ENCODE measurements around the gene TNFAIP6.
A peak's percentile ranks its signal among the peaks of the same experiment; 100 is the strongest.

The TNFAIP6 gene

DNA sequence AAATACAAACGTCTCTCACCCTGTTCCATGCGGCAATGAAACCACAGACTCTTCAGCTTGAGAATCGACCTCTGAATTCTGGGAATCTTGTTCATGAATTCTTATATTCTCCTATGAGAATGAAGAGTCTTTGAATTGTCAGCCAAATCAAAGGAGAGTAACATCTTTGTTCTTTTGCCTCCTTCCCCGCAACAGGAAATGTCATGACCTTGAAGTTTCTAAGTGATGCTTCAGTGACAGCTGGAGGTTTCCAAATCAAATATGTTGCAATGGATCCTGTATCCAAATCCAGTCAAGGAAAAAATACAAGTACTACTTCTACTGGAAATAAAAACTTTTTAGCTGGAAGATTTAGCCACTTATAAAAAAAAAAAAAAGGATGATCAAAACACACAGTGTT, 21.8 kb downstream of the TNFAIP6 start:
- Histone ChIP-seq H3K36me3 (ENCODE audit: insufficient read depth, low read length) (no peaks in the 10 kb centered on the region), H2AFZ (ENCODE audit: low read depth, low read length) (no peak overlapping the region), H3K9me3 (ENCODE audit: low read length) (no peaks in the 10 kb centered on the region), H3K27me3 (ENCODE audit: insufficient read depth, low read length) (no peaks in the 10 kb centered on the region), H3K4me1 (ENCODE audit: insufficient read depth, low read length) (peaks cover 7% of the 10 kb centered on the region), H3K4me3 (ENCODE audit: low read length) (no peak overlapping the region)

DNA sequence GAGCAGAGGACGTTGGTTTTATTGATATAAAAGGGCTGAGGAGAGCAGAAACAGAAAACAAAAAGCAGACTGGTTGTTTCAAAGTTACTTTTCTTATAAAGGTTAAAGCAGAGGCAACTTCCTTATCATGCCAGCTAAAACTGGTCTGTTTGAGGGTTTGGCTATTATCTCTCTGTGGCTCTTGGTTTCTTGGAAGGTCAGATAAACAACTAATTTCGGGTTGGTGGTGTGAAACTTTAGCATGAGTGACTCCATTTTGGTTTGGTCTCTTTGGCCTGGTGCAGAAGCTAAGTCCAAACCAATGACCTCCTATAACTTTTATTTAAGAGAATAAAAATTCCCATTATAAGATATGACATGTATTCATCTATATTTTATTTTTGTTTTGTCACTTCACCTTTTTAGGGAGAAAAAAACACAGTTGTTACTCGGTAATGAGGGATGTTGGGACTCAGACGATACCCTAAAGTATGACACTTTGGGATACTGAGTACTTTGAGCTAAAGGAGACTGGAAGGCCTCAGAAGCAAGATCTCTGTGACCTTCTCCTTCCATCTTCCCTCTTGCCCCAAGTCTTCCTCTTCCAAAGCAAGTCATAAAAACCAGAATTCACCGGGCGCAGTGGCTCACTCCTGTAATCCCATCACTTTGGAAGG, 23.3 kb downstream of the TNFAIP6 start:
- Histone ChIP-seq H3K36me3 (ENCODE audit: insufficient read depth, low read length) (no peaks in the 10 kb centered on the region), H3K9me3 (ENCODE audit: low read length) (no peaks in the 10 kb centered on the region), H2AFZ (ENCODE audit: low read depth, low read length) (no peak overlapping the region), H3K4me1 (ENCODE audit: insufficient read depth, low read length) (peaks cover 5% of the 10 kb centered on the region), H3K27me3 (ENCODE audit: insufficient read depth, low read length) (no peaks in the 10 kb centered on the region), H3K4me3 (ENCODE audit: low read length) (no peak overlapping the region)

DNA sequence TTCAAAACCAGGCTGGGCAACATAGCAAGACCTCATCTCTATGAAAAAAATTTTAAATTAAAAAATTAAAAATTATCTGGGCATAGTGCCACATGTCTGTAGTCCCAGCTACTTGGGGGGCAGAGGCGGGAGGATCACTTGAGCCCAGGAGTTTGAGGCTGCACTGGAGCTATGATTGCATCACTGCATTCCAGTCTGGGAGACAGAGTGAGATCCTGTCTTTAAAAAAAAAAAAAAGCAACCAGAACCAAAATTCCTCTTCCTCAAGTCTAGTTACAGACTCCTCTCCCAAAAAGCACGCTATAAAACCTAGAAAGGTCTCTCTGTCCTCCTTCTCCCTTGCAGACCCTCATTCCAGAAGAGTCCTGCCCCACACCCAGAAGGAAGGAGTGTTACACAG, 23.9 kb downstream of the TNFAIP6 start:
- no peak overlapping the region for H3K4me3 ChIP-seq (ENCODE audit: low read length)
- H3K36me3 ChIP-seq (ENCODE audit: insufficient read depth, low read length): no peaks in the 10 kb centered on the region
- no peaks in the 10 kb centered on the region for H3K9me3 ChIP-seq (ENCODE audit: low read length)
- no peak overlapping the region for H2AFZ ChIP-seq (ENCODE audit: low read depth, low read length)
- no peaks in the 10 kb centered on the region for H3K27me3 ChIP-seq (ENCODE audit: insufficient read depth, low read length)
- peaks cover 5% of the 10 kb centered on the region for H3K4me1 ChIP-seq (ENCODE audit: insufficient read depth, low read length)

DNA sequence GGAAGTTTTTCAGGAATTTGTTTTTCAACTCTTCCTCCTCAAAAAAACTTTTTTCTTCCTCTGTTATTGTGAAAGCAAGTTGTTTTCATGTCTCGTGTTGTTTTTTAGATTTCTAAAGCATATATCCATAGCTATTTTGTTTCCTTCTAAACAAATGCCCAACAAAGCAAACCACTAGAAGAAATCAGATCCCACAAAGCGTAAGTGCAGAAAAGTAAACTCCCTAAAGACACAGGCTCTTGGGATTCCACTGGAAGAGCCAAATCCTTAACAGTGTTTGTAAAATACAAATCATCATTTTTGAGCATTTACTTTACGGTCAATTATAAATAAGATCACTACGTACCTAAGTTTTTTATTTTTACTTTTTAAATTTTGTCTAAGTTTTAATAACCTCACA, 30.6 kb downstream of the TNFAIP6 start:
- Histone ChIP-seq H3K4me3 (ENCODE audit: low read length) (no peak overlapping the region), H3K4me1 (ENCODE audit: insufficient read depth, low read length) (no peaks in the 10 kb centered on the region), H3K9me3 (ENCODE audit: low read length) (no peaks in the 10 kb centered on the region), H3K36me3 (ENCODE audit: insufficient read depth, low read length) (no peaks in the 10 kb centered on the region), H2AFZ (ENCODE audit: low read depth, low read length) (no peak overlapping the region), H3K27me3 (ENCODE audit: insufficient read depth, low read length) (no peaks in the 10 kb centered on the region)

DNA sequence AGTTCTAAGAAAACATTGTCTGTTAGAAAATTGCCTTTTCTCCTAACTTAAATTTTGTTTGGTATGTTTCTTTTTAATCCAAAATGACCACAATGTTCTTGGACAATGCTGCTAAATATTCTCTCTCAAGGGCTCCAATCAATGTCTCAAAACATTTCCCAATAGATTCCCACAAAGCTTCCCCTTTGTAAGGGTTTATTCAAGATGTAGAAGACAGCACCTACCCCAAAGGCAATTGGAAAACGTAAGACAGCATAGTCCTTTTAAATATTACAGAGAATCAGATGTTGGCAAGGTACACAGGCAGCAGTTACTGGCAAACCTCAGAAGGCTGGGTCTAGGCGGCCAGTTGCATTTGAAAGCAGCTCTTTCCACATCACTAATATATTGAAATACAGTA, 34.0 kb downstream of the TNFAIP6 start:
- Histone ChIP-seq H3K9me3 (ENCODE audit: low read length) (no peaks in the 10 kb centered on the region), H3K36me3 (ENCODE audit: insufficient read depth, low read length) (no peaks in the 10 kb centered on the region), H2AFZ (ENCODE audit: low read depth, low read length) (no peak overlapping the region), H3K27me3 (ENCODE audit: insufficient read depth, low read length) (no peaks in the 10 kb centered on the region), H3K4me3 (ENCODE audit: low read length) (no peak overlapping the region), H3K4me1 (ENCODE audit: insufficient read depth, low read length) (no peaks in the 10 kb centered on the region)

DNA sequence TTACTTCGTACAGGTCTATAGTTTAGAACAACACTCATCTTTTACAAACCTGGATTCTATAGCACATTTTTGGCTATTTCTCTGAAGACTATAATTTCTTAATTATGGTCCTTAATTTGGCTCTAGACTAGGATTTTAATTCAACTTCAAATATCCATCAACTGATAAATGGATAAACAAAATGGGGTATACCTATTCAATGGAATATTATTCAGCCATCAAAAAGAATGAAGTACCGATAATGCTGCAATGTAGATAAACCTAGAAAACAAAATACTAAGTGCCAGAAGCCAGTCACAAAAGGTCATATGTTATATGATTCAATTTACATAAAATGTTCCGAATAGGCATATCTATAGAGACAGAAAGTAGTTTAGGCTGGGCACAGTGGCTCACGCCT, 37.1 kb downstream of the TNFAIP6 start:
- Histone ChIP-seq H3K36me3 (ENCODE audit: insufficient read depth, low read length) (no peaks in the 10 kb centered on the region), H3K4me3 (ENCODE audit: low read length) (no peak overlapping the region)

DNA sequence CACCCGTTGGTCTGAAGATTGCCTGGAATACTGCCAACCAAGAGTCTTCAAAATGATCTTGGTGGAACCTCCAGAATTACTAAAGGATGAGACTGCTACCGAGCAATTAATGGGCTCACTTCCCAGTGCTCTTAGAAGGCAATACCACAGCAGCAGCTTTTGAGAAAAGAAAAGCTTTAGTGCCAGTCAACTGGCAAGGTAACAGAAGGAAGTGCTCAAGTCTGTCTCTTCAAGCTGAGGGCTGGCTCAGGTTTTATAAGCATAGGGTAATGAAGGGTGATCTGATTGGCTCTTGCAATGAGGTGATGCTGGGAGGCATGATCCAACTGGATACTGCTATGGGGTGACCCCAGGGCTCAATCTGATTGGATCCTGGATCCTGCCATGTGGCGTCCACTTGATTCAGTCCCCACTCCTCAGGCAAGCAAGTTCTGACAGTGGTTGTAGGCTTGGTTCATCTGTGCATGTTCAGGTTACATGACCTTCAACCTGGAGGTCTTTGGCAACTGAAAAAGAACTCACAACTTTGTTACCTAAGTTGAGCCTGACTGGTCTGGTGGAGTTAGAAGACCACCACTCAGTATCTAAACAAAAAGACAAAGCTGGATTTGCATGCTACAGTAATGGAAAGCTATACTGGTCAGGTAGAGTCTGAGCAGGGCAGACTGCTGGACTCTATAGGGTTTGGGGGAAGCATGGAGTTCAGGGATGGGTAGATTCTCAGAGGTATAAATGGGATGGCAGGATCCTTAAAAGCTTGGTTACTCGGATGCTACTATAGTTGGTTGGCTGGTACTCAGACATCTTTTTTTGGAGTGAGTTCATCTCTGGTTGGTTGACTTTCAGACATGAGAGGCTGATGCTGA, 38.4 kb downstream of the TNFAIP6 start:
- no peaks in the 10 kb centered on the region for H3K9me3 ChIP-seq (ENCODE audit: low read length)
- H3K4me3 ChIP-seq (ENCODE audit: low read length): no peak overlapping the region
- no peaks in the 10 kb centered on the region for H3K4me1 ChIP-seq (ENCODE audit: insufficient read depth, low read length)
- no peaks in the 10 kb centered on the region for H3K27me3 ChIP-seq (ENCODE audit: insufficient read depth, low read length)
- no peaks in the 10 kb centered on the region for H3K36me3 ChIP-seq (ENCODE audit: insufficient read depth, low read length)
- H2AFZ ChIP-seq (ENCODE audit: low read depth, low read length): no peak overlapping the region

More for the DNA sequence above, 37.1 kb downstream of the TNFAIP6 start:
- Histone ChIP-seq H3K9me3 (ENCODE audit: low read length) (no peaks in the 10 kb centered on the region), H3K4me1 (ENCODE audit: insufficient read depth, low read length) (no peaks in the 10 kb centered on the region), H3K27me3 (ENCODE audit: insufficient read depth, low read length) (no peaks in the 10 kb centered on the region), H2AFZ (ENCODE audit: low read depth, low read length) (no peak overlapping the region)

DNA sequence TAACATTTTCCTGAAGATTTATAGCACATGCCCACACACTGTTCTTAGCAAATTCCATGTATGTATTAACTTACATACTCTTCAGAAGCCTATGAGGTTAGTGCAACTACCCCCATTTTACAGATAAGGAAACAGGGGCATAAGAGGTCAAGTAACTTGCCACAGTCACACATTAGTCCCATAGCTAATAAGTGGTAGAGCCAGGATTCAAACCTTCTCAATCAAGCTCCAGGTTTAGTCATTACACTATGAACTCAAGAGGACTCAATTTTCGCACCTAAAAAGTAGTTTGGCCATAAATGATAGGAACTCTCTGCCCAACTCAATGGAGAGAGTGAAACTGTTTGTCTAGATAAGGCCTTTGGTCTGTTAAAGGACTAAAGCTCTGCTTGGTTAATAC, 42.6 kb downstream of the TNFAIP6 start:
- H3K27me3 ChIP-seq (ENCODE audit: insufficient read depth, low read length): no peaks in the 10 kb centered on the region
- no peak overlapping the region for H2AFZ ChIP-seq (ENCODE audit: low read depth, low read length)
- no peak overlapping the region for H3K4me3 ChIP-seq (ENCODE audit: low read length)

DNA sequence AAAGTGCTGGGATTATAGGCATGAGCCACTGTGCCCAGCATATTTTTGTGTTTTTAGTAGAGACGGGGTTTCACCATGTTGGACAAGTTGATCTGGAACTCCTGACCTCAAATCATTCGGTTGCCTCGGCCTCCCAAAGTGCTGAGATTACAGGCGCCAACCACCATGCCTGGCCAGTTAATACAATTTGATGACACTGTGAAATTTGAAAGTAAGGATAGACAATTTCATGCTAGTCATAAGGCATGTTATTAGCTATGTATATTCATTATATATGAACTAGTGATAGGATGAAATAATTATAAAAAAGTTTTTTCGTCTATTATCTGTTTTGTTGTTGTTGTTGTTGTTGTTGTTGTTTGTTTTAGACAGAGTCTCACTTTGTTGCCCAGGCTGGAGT, 43.8 kb downstream of the TNFAIP6 start:
- Histone ChIP-seq H3K9me3 (ENCODE audit: low read length) (no peaks in the 10 kb centered on the region), H3K4me3 (ENCODE audit: low read length) (no peak overlapping the region), H2AFZ (ENCODE audit: low read depth, low read length) (no peak overlapping the region), H3K27me3 (ENCODE audit: insufficient read depth, low read length) (no peaks in the 10 kb centered on the region), H3K36me3 (ENCODE audit: insufficient read depth, low read length) (no peaks in the 10 kb centered on the region), H3K4me1 (ENCODE audit: insufficient read depth, low read length) (no peaks in the 10 kb centered on the region)

More for the DNA sequence above, 42.6 kb downstream of the TNFAIP6 start:
- no peaks in the 10 kb centered on the region for H3K36me3 ChIP-seq (ENCODE audit: insufficient read depth, low read length)
- no peaks in the 10 kb centered on the region for H3K4me1 ChIP-seq (ENCODE audit: insufficient read depth, low read length)
- no peaks in the 10 kb centered on the region for H3K9me3 ChIP-seq (ENCODE audit: low read length)

DNA sequence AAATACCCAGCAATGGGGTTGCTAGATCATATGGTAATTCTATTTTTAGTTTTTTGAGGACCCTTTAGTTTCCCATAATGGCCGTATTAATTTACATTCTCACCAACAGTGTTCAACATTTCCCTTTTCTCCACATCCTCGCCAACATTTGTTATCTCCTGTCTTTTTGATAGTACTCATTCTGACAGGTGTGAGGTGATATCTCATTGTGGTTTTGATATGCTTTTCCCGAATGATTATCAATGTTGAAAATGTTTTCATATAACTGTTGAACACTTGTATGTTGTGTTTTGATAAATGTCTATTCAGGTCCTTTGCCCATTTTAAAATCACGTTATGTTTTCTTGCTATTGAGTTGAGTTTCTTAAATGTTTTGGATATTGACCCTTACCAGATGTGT, 46.5 kb downstream of the TNFAIP6 start:
- H3K4me3 ChIP-seq (ENCODE audit: low read length): no peak overlapping the region
- no peaks in the 10 kb centered on the region for H3K36me3 ChIP-seq (ENCODE audit: insufficient read depth, low read length)
- no peaks in the 10 kb centered on the region for H3K4me1 ChIP-seq (ENCODE audit: insufficient read depth, low read length)
- H2AFZ ChIP-seq (ENCODE audit: low read depth, low read length): no peak overlapping the region
- no peaks in the 10 kb centered on the region for H3K9me3 ChIP-seq (ENCODE audit: low read length)
- no peaks in the 10 kb centered on the region for H3K27me3 ChIP-seq (ENCODE audit: insufficient read depth, low read length)

DNA sequence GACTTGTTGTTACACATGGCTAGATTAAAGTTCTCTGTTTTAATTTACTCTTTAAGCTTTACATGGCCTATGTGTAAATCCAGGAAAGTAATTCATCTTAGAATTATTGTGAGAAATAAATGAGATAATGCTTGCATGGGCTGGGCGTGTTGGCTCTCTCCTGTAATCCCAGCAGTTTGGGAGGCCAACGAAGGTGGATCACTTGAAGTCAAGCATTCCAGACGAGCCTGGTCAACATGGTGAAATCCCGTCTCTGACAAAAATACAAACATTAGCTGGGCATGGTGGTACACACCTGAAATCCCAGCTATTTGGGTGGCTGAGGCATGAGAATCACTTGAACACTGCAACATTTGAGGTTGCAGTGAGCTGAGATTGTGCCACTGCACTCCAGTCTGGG, 48.0 kb downstream of the TNFAIP6 start:
- Histone ChIP-seq H3K4me3 (ENCODE audit: low read length) (no peak overlapping the region), H3K9me3 (ENCODE audit: low read length) (no peaks in the 10 kb centered on the region), H3K27me3 (ENCODE audit: insufficient read depth, low read length) (no peaks in the 10 kb centered on the region), H3K36me3 (ENCODE audit: insufficient read depth, low read length) (no peaks in the 10 kb centered on the region), H3K4me1 (ENCODE audit: insufficient read depth, low read length) (no peaks in the 10 kb centered on the region), H2AFZ (ENCODE audit: low read depth, low read length) (no peak overlapping the region)

DNA sequence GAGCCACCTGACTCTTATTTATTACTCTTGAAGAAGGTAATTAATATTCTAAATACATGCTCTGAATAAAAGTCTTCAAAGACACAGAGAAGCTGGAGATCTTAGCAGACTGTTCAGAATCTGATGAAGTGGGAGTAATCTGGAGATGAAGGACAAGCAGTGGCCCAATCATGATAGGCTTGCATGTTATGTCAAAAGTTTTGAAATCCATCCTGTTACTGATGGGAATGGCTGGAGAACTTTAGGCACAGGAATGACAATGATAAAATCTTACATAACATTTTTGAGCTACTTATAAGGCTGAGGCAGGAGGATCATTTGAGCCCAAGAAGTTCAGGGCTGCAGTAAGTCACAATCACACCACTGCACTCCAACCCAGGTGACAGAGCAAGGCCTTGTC, 49.9 kb downstream of the TNFAIP6 start:
- Histone ChIP-seq H3K36me3 (ENCODE audit: insufficient read depth, low read length) (peaks cover 9% of the 10 kb centered on the region), H2AFZ (ENCODE audit: low read depth, low read length) (no peak overlapping the region), H3K4me3 (ENCODE audit: low read length) (no peak overlapping the region), H3K9me3 (ENCODE audit: low read length) (no peaks in the 10 kb centered on the region), H3K27me3 (ENCODE audit: insufficient read depth, low read length) (no peaks in the 10 kb centered on the region), H3K4me1 (ENCODE audit: insufficient read depth, low read length) (peaks cover 8% of the 10 kb centered on the region)

DNA sequence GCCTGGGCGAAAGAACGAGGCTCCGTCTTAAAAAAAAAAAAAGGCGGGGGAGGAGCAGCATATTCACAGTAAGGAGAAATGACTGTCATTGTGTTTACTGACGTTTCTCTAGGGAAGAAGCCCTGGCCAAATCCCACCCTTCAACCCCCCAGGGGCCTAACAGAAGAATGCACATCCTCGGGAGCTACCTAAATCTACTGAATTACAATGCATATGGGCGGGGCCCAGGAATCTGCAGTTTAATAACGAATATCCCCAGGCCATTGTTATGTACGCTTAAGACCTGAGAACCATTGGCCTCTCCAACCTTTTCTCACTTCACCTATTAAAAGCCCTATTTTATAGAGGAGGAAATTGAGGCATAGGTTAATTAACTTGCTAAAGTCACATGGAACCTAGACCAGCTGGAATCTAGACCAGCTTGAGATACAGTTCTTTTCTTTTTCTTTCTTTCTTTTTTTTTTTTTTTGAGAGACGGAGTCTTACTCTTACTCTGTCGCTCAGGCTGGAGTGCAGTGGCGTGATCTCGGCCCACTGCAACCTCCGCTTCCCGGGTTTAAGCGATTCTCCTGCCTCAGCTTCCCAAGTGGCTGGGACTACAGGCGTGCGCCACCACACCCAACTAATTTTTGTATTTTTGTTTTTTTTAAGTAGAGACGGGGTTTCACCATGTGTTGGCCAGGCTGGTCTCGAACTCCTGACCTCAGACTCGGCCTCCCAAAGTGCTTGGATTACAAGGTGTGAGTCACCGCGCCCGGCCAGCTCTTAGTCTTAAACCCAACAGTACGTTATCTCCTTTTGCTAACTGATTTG, 51.6 kb downstream of the TNFAIP6 start:
- Histone ChIP-seq H2AFZ (ENCODE audit: low read depth, low read length) (peak overlapping the region; percentile 34), H3K27me3 (ENCODE audit: insufficient read depth, low read length) (no peaks in the 10 kb centered on the region), H3K4me1 (ENCODE audit: insufficient read depth, low read length) (peaks cover 8% of the 10 kb centered on the region), H3K9me3 (ENCODE audit: low read length) (no peaks in the 10 kb centered on the region), H3K4me3 (ENCODE audit: low read length) (peak overlapping the region; percentile 97), H3K36me3 (ENCODE audit: insufficient read depth, low read length) (peaks cover 26% of the 10 kb centered on the region)
